IMR-90 (cell line): ENCODE measurements around the gene MILR1. TPM values are rescaled to one million over a fixed set of nuclear protein-coding genes. Genes with fewer than 3 reads are reported as not detected.

ENCODE experiments used
- ATAC-seq: fragments of 200-7000 bp; cut with Tn5 transposase; 2 replicates; pipeline ENCODE4 v1.9.1; 2020; ENCODE audit warnings: low read depth, mild to moderate bottlenecking, moderate library complexity
- BruUV-seq: library from RNA; stranded (reverse); fragments of 400-500 nt; replicated peaks from 2 replicates; lab custom pipeline; 2021; lab: Mats Ljungman, UMichigan
- CTCF ChIA-PET: fragments of 300-600 bp; formaldehyde crosslinking; extraction: SDS; loops from one replicate; lab custom pipeline; 2021; ENCODE audit warnings: antibody characterized with exemption; lab: Yijun Ruan, JAX
- POLR2A ChIA-PET: fragments of 300-600 bp; sonication (Branson Sonifier 250); formaldehyde crosslinking; loops from one replicate; lab custom pipeline; 2022; ENCODE audit warnings: antibody characterized with exemption; ENCODE audit not compliant: unreplicated experiment; lab: Charles Lee
- DNase-seq: peaks from one replicate; pipeline ENCODE4 v3.0.0; 2013
- H2AFZ ChIP-seq: replicated peaks from 2 replicates; pipeline ENCODE3; 2013; ENCODE audit warnings: low read length, mild to moderate bottlenecking; ENCODE audit not compliant: poor library complexity
- H2AK5ac ChIP-seq: 2 replicates; pipeline ENCODE4 v1.6.1; 2013; ENCODE audit warnings: low read depth, low read length, inconsistent platforms
- H2AK9ac ChIP-seq: replicated peaks from 2 replicates; pipeline ENCODE3; 2013; ENCODE audit warnings: mild to moderate bottlenecking, low read depth, low read length, moderate library complexity; ENCODE audit not compliant: poor library complexity
- H2BK120ac ChIP-seq: 2 replicates; pipeline ENCODE4 v1.6.1; 2013; ENCODE audit warnings: low read depth, low read length, inconsistent platforms
- H2BK15ac ChIP-seq: 3 replicates; pipeline ENCODE4 v1.6.1; 2013; ENCODE audit warnings: low read depth, low read length, inconsistent platforms
- H2BK20ac ChIP-seq: 2 replicates; pipeline ENCODE4 v1.6.1; 2013; ENCODE audit warnings: low read depth, mild to moderate bottlenecking, inconsistent platforms, low read length, moderate library complexity
- H2BK5ac ChIP-seq: 2 replicates; pipeline ENCODE4 v1.6.1; 2013; ENCODE audit warnings: mild to moderate bottlenecking, low read depth, low read length, inconsistent platforms; ENCODE audit not compliant: poor library complexity, severe bottlenecking
- H3K14ac ChIP-seq: replicated peaks from 2 replicates; pipeline ENCODE4 v1.6.1; 2013; ENCODE audit warnings: low read depth, low read length, inconsistent platforms
- H3K18ac ChIP-seq: 2 replicates; pipeline ENCODE4 v1.6.1; 2013; ENCODE audit warnings: low read depth, low read length, control low read depth
- H3K23ac ChIP-seq: 2 replicates; pipeline ENCODE4 v1.6.1; 2013; ENCODE audit warnings: low read depth, low read length, inconsistent platforms
- H3K27ac ChIP-seq: 2 replicates; pipeline ENCODE4 v1.5.1; 2013; ENCODE audit warnings: mild to moderate bottlenecking, control low read depth, low read length; ENCODE audit not compliant: insufficient read depth
- H3K27me3 ChIP-seq: 2 replicates; pipeline ENCODE4 v1.6.1; 2013; ENCODE audit warnings: low read length; ENCODE audit not compliant: control insufficient read depth, insufficient read depth
- H3K36me3 ChIP-seq: 2 replicates; pipeline ENCODE4 v1.6.1; 2013; ENCODE audit warnings: low read length, mixed read lengths; ENCODE audit not compliant: control insufficient read depth, insufficient read depth
- H3K4ac ChIP-seq: 2 replicates; pipeline ENCODE4 v1.6.1; 2013; ENCODE audit warnings: low read depth, low read length, inconsistent platforms
- H3K4me1 ChIP-seq: 2 replicates; pipeline ENCODE4 v1.6.1; 2013; ENCODE audit warnings: low read length, mixed read lengths; ENCODE audit not compliant: control insufficient read depth, insufficient read depth
- H3K4me2 ChIP-seq: 2 replicates; pipeline ENCODE4 v1.6.1; 2013; ENCODE audit warnings: low read depth, mild to moderate bottlenecking, control low read depth, low read length, moderate library complexity
- H3K4me3 ChIP-seq: 2 replicates; pipeline ENCODE4 v1.5.1; 2013; ENCODE audit warnings: low read depth, mild to moderate bottlenecking, control low read depth, low read length, moderate library complexity; ENCODE audit not compliant: insufficient read depth
- H3K56ac ChIP-seq: 2 replicates; pipeline ENCODE4 v1.6.1; 2013; ENCODE audit warnings: low read length, inconsistent platforms; ENCODE audit not compliant: insufficient read depth; ENCODE audit errors: extremely low read depth
- H3K79me1 ChIP-seq, 2 experiments: 2 replicates each; pipeline ENCODE4 v1.6.1; 2013; ENCODE audit warnings: low read length in 2 of 2, inconsistent platforms in 1 of 2, low read depth in 1 of 2
- H3K9ac ChIP-seq: 2 replicates; pipeline ENCODE4 v1.6.1; 2013; ENCODE audit warnings: low read depth, low read length, control low read depth
- H3K9me1 ChIP-seq: 2 replicates; pipeline ENCODE4 v1.6.1; 2013; ENCODE audit warnings: low read length, inconsistent platforms; ENCODE audit not compliant: insufficient read depth
- H3K9me3 ChIP-seq: 2 replicates; pipeline ENCODE4 v1.6.1; 2013; ENCODE audit warnings: low read length; ENCODE audit not compliant: control insufficient read depth, insufficient read depth
- H4K20me1 ChIP-seq: 2 replicates; pipeline ENCODE4 v1.6.1; 2013; ENCODE audit warnings: low read length, inconsistent platforms; ENCODE audit not compliant: insufficient read depth
- H4K5ac ChIP-seq: 2 replicates; pipeline ENCODE4 v1.6.1; 2013; ENCODE audit warnings: mild to moderate bottlenecking, low read depth, low read length, control low read depth
- H4K8ac ChIP-seq, 2 experiments: 2 replicates each; pipeline ENCODE4 v1.6.1; 2013; ENCODE audit warnings: low read depth in 2 of 2, low read length in 2 of 2, control low read depth in 1 of 2, inconsistent platforms in 1 of 2
- H4K91ac ChIP-seq: 2 replicates; pipeline ENCODE4 v1.6.1; 2013; ENCODE audit warnings: low read depth, low read length, inconsistent platforms; ENCODE audit not compliant: insufficient read depth
- MAFK ChIP-seq: IDR thresholded peaks from 2 replicates; pipeline ENCODE4 v1.6.1; 2012; ENCODE audit warnings: low read depth, low read length, improper control_type of control experiment
- NFE2L2 ChIP-seq: fragments of 150-350 bp; IDR thresholded peaks from 2 replicates; pipeline ENCODE4 v1.6.1; 2016; ENCODE audit warnings: low read depth, mild to moderate bottlenecking, low read length
- WGBS, 2 experiments: methylation state at CpG; one replicate each; pipeline versions ENCODE4 v1.1.5 to v1.1.7; 2013; ENCODE audit warnings: missing lambda C conversion rate in 2 of 2; ENCODE audit not compliant: insufficient read length in 1 of 2; ENCODE audit errors: extremely low coverage in 2 of 2; 5-methylcytosine and 5-hydroxymethylcytosine counted together
- dilution Hi-C: fragments of 300-500 bp; cut with HindIII; formaldehyde crosslinking; loops from one replicate; pipeline ENCODE4 v1.14.3; 2018; ENCODE audit warnings: low sequenced_read_pairs; ENCODE audit not compliant: unreplicated experiment
- in situ Hi-C: fragments of 300-500 bp; cut with MboI; formaldehyde crosslinking; loops from 3 replicates; pipeline ENCODE4 v1.14.3; 2019; ENCODE audit warnings: low sequenced_read_pairs, inconsistent platforms, mixed read lengths
- intact Hi-C: fragments of 100-400 bp; cut with micrococcal nuclease; formaldehyde crosslinking; loops from 2 replicates; pipeline ENCODE4 v1.10.0; 2022
- polyA plus RNA-seq, 3 experiments: library from polyadenylated mRNA; depleted of rRNA; stranded (reverse); fragments of >200 nt; gene quantifications; 2 replicates each; pipeline ENCODE4 v1.2.3, GENCODE V29; 2012; ENCODE audit warnings: low replicate concordance in 1 of 3
- total RNA-seq: library from RNA; depleted of rRNA; stranded (reverse); fragments of >200 nt; gene quantifications from 2 replicates; pipeline ENCODE4 v1.2.3, GENCODE V29; 2012

The MILR1 gene
- total and polyA plus RNA-seq, 2 of the 4 experiments (the other 2 are of a cell fraction), result 0.36 to 0.44 TPM

- intact Hi-C loops, result loop anchor here (1.0 to 5.0 kb wide), 3 partner anchors 72 to 185 kb away; no protein-coding TSS in a partner anchor
Observed at GRCh38 chr17:64491994-64492393, 43.1 kb downstream of the MILR1 start.

More at GRCh38 chr17:64491994-64492393, 43.1 kb downstream of the MILR1 start:
- Histone ChIP-seq H3K4ac (no peak overlapping the region), H4K8ac (no peak overlapping the region), H4K20me1 (peaks cover under 1% of the 10 kb centered on the region; the same call in 1 of the 2 replicates), H3K4me1 (no peaks in the 10 kb centered on the region), H3K56ac (no peak overlapping the region), H3K14ac (no peak overlapping the region), H2BK20ac (no peak overlapping the region), H3K27ac (no peak overlapping the region), H3K79me1 (peaks cover 10 to 18% of the 10 kb centered on the region in 2 experiments; a peak in 3 of 4 replicates), H3K27me3 (no peaks in the 10 kb centered on the region), H2AK9ac (no peak overlapping the region), H3K9me1 (no peaks in the 10 kb centered on the region), H2AFZ (no peak overlapping the region), H2BK5ac (no peak overlapping the region), H3K9ac (no peak overlapping the region), H2BK120ac (no peak overlapping the region), H3K9me3 (no peaks in the 10 kb centered on the region), H4K91ac (no peak overlapping the region), H3K4me3 (no peak overlapping the region), H3K36me3 (peaks cover 13% of the 10 kb centered on the region), H2AK5ac (no peak overlapping the region), H4K5ac (no peak overlapping the region), H2BK15ac (no peak overlapping the region), H3K23ac (no peak overlapping the region), H3K4me2 (no peak overlapping the region), H3K18ac (no peak overlapping the region)
- no peak for TF ChIP-seq NFE2L2
- peak; percentile 58 for TF ChIP-seq MAFK
- in situ Hi-C loops, result loop anchor here (5.0 kb wide), 2 partner anchors 70 to 170 kb away; no protein-coding TSS in a partner anchor
- ChIA-PET CTCF (interaction anchor here (1.1 to 3.6 kb wide), 7 partner anchors 11 to 73 kb away, joined by 3 to 35 read pairs (median 5); partner anchors contain the start of genes CEP95 and DDX5), POLR2A (interaction anchor here (0.8 kb wide), 1 partner anchor 15 kb away, joined by 3 read pairs; the partner anchor contains the start of genes CEP95 and DDX5)
- dilution Hi-C loops, result no loop called here
- DNase-seq, result peak; percentile 47
- no CpG with 5 or more reads among the region's 3 CpGs for WGBS, 2 experiments
- BruUV-seq, result no TSS peak
- ATAC-seq, result no peak
